PFSK-1 (cell line): Measurements from ENCODE around the gene SPEM2.

ENCODE experiments used
- FOXP2 ChIP-seq: optimal IDR thresholded peaks from 2 replicates; pipeline ENCODE3; 2011; ENCODE audit warnings: borderline replicate concordance, control low read depth, inconsistent platforms; ENCODE audit not compliant: insufficient read depth; ENCODE audit errors: extremely low read length, extremely low read depth
- POLR2AphosphoS5 ChIP-seq: IDR thresholded peaks from 2 replicates; pipeline ENCODE4 v1.6.1; 2012; ENCODE audit warnings: low read depth, mild to moderate bottlenecking, control low read depth, low read length, moderate library complexity
- SIN3A ChIP-seq: IDR thresholded peaks from 2 replicates; pipeline ENCODE4 v1.6.1; 2012; ENCODE audit warnings: mild to moderate bottlenecking, low read length, moderate library complexity, borderline replicate concordance; ENCODE audit not compliant: insufficient read depth
- TAF1 ChIP-seq: IDR thresholded peaks from 2 replicates; pipeline ENCODE4 v1.6.1; 2012; ENCODE audit warnings: low read length, control low read depth, borderline replicate concordance; ENCODE audit not compliant: insufficient read depth
- TF ChIP-seq, protein P1 (sequence below), 2 experiments: IDR thresholded peaks; 2 replicates each; pipeline versions ENCODE4 v1.6.1 to v1.8.0; 2011 to 2012; ENCODE audit warnings: low read depth in 2 of 2, low read length in 2 of 2, control low read depth in 1 of 2, inconsistent platforms in 1 of 2, mild to moderate bottlenecking in 1 of 2, moderate library complexity in 1 of 2; ENCODE audit not compliant: insufficient read depth in 1 of 2

The SPEM2 gene

DNA sequence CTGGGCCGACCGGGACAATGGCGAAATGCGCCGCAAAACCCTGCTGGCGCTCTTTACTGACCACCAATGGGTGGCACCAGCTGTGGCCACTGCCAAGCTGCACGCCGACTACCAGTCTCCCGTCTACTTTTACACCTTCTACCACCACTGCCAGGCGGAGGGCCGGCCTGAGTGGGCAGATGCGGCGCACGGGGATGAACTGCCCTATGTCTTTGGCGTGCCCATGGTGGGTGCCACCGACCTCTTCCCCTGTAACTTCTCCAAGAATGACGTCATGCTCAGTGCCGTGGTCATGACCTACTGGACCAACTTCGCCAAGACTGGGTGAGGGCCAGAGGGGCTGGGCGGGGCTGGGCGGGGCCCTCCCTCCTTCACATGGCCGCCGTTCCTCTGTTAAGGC is 9.6 kb upstream of the SPEM2 start:
- TF ChIP-seq SIN3A = no peak
- TF ChIP-seq, protein P1, sequence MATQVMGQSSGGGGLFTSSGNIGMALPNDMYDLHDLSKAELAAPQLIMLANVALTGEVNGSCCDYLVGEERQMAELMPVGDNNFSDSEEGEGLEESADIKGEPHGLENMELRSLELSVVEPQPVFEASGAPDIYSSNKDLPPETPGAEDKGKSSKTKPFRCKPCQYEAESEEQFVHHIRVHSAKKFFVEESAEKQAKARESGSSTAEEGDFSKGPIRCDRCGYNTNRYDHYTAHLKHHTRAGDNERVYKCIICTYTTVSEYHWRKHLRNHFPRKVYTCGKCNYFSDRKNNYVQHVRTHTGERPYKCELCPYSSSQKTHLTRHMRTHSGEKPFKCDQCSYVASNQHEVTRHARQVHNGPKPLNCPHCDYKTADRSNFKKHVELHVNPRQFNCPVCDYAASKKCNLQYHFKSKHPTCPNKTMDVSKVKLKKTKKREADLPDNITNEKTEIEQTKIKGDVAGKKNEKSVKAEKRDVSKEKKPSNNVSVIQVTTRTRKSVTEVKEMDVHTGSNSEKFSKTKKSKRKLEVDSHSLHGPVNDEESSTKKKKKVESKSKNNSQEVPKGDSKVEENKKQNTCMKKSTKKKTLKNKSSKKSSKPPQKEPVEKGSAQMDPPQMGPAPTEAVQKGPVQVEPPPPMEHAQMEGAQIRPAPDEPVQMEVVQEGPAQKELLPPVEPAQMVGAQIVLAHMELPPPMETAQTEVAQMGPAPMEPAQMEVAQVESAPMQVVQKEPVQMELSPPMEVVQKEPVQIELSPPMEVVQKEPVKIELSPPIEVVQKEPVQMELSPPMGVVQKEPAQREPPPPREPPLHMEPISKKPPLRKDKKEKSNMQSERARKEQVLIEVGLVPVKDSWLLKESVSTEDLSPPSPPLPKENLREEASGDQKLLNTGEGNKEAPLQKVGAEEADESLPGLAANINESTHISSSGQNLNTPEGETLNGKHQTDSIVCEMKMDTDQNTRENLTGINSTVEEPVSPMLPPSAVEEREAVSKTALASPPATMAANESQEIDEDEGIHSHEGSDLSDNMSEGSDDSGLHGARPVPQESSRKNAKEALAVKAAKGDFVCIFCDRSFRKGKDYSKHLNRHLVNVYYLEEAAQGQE (IDR thresholded peaks at IDR 0.05; ENCODE audit: insufficient read depth in 1 of 2, low read depth in 2 of 2, low read length in 2 of 2) = no peak
- no peak for TF ChIP-seq POLR2AphosphoS5
- TF ChIP-seq TAF1 = no peak
- TF ChIP-seq FOXP2 = no peak

DNA sequence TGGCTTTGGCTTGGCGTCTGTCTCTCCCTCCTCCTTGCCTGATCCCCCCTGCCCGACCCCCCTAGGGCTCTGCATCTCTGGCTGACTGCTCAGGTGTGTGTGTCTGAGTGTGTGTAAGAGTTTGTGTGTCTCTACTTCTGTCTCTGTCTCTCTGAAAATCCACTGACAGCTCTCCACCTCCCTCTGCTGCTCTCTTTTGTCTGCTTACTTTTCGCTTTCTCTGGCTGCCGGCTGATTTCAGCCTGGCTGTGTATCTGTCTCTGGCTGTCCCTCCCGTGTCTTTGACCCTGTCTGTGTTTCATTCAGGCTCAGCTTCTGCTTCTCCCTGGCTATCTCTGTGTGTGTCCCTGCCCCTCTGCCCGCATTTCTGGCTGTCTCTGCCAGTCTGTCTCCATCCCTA is 9.1 kb upstream of the SPEM2 start:
- TF ChIP-seq, protein P1 (IDR thresholded peaks at IDR 0.05; ENCODE audit: insufficient read depth in 1 of 2, low read depth in 2 of 2, low read length in 2 of 2) = no peak
- TF ChIP-seq POLR2AphosphoS5 = no peak
- TF ChIP-seq SIN3A = no peak
- TF ChIP-seq FOXP2 = no peak
- TF ChIP-seq TAF1 = no peak

DNA sequence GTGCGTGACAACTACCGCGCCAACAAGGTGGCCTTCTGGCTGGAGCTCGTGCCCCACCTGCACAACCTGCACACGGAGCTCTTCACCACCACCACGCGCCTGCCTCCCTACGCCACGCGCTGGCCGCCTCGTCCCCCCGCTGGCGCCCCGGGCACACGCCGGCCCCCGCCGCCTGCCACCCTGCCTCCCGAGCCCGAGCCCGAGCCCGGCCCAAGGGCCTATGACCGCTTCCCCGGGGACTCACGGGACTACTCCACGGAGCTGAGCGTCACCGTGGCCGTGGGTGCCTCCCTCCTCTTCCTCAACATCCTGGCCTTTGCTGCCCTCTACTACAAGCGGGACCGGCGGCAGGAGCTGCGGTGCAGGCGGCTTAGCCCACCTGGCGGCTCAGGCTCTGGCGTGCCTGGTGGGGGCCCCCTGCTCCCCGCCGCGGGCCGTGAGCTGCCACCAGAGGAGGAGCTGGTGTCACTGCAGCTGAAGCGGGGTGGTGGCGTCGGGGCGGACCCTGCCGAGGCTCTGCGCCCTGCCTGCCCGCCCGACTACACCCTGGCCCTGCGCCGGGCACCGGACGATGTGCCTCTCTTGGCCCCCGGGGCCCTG is 8.3 kb upstream of the SPEM2 start:
- TF ChIP-seq SIN3A (no peak), TAF1 (no peak), FOXP2 (no peak), POLR2AphosphoS5 (no peak)
- TF ChIP-seq, protein P1 (IDR thresholded peaks at IDR 0.05; ENCODE audit: insufficient read depth in 1 of 2, low read depth in 2 of 2, low read length in 2 of 2) = no peak

DNA sequence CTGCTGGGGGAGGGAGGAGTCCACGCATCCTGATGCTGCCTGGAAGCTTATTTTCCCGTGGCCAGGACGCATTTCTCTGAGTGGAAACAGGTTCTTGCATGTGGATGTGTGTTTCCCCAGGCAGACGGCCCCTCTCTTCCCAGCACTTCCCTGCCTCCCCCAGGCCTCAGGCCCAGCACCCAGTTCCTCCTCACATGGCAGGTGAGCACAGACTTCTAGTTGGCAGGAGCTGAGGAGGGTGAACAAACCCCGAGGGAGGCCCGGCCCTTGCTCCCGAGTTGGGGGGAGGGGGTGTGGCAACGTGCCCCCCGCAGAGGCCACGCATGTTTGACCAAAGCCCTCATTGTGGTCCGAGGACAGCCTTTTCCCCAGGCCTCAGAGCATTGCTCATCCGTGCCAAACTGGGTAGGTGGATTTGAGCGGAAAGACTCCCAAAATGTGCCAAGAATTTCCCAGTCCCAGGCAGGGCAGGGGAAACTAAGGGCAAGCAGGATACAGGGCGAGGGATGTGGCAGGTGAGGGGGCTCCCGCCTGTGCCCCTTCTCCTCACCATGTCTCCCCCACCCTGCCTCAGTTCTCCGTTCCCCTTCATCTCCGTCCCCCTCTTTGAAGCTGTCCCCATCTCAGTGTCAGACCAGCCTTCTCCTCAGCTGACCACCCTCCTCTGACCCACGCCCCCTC is 6.8 kb upstream of the SPEM2 start:
- no peak for TF ChIP-seq FOXP2
- TF ChIP-seq SIN3A = no peak
- TF ChIP-seq, protein P1 (IDR thresholded peaks at IDR 0.05; ENCODE audit: insufficient read depth in 1 of 2, low read depth in 2 of 2, low read length in 2 of 2) = no peak
- no peak for TF ChIP-seq TAF1
- TF ChIP-seq POLR2AphosphoS5 = no peak
